Right renal pelvis (tissue), 4 donors: ENCODE data around the gene FIG4. TPM values are rescaled to one million over a fixed set of nuclear protein-coding genes. Genes with fewer than 3 reads are reported as not detected.

Source experiments
- polyA plus RNA-seq, 4 donors: library from polyadenylated mRNA; unstranded; fragments of 120-200 nt; gene quantifications; one replicate each; pipeline ENCODE4 v1.2.1, GENCODE V29; 2013; ENCODE audit not compliant: insufficient read length in 4 of 4

The FIG4 gene
- polyA plus RNA-seq, 4 donors = 24.8 to 28.2 (median 27.4) TPM

Other genes with a start within 250 kb of the FIG4 start
- gene MICAL1, start 235.5 kb upstream of the FIG4 start, polyA plus RNA-seq = 10 to 100 TPM; 20.0 to 31.2 (median 26.7) TPM
- 10 to 100 TPM; 14.6 to 17.9 (median 15.6) TPM for gene ZBTB24, start 208.1 kb upstream of the FIG4 start, polyA plus RNA-seq
- gene AK9, start 94 bp upstream of the FIG4 start, polyA plus RNA-seq = 10 to 100 TPM; 12.0 to 14.5 (median 13.6) TPM